Coronary artery (tissue), 2 donors: ENCODE measurements around the gene FBLN1.

Experiments
- DNase-seq: peaks from one replicate; pipeline ENCODE4 v3.0.0-alpha.2; 2017; ENCODE audit warnings: low spot score
- H3K27ac ChIP-seq, 2 donors: fragments of 200-600 bp; sonication (generic); one replicate each; pipeline ENCODE4 v1.5.1; 2016 to 2019
- H3K4me3 ChIP-seq: fragments of 200-600 bp; sonication (generic); 2 replicates; pipeline ENCODE4 v1.5.1; 2016; ENCODE audit warnings: mild to moderate bottlenecking, moderate library complexity
- TF ChIP-seq, protein P1 (sequence below): fragments of 200-600 bp; sonication (generic); IDR thresholded peaks from one replicate; pipeline ENCODE4 v1.5.1; 2019; ENCODE audit warnings: antibody characterized with exemption

Gene FBLN1

GRCh38 chr22:45502215-45503049, at the start of gene FBLN1:
TSS of gene FBLN1 (plus strand) at chr22:45502883. CDS start at chr22:45502986, 103 bp downstream.
- peak within 1 kb of the TSS in 1 of 2 donors; percentile 81 for H3K27ac ChIP-seq
- TF ChIP-seq, protein P1, sequence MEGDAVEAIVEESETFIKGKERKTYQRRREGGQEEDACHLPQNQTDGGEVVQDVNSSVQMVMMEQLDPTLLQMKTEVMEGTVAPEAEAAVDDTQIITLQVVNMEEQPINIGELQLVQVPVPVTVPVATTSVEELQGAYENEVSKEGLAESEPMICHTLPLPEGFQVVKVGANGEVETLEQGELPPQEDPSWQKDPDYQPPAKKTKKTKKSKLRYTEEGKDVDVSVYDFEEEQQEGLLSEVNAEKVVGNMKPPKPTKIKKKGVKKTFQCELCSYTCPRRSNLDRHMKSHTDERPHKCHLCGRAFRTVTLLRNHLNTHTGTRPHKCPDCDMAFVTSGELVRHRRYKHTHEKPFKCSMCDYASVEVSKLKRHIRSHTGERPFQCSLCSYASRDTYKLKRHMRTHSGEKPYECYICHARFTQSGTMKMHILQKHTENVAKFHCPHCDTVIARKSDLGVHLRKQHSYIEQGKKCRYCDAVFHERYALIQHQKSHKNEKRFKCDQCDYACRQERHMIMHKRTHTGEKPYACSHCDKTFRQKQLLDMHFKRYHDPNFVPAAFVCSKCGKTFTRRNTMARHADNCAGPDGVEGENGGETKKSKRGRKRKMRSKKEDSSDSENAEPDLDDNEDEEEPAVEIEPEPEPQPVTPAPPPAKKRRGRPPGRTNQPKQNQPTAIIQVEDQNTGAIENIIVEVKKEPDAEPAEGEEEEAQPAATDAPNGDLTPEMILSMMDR: no peak
- no peak for DNase-seq
- peak within 1 kb of the TSS; percentile 78 for H3K4me3 ChIP-seq

- no peak for DNase-seq
- TF ChIP-seq, protein P1: no peak
- Histone ChIP-seq H3K4me3 (no peak overlapping the region), H3K27ac (peak overlapping the region in 1 of 2 donors; percentile 73)
Observed at GRCh38 chr22:45453764-45454163, 48.9 kb upstream of the FBLN1 start.

- peak overlapping the region in 1 of 2 donors; percentile 73 for H3K27ac ChIP-seq
- DNase-seq: no peak
- TF ChIP-seq, protein P1: no peak
- no peak overlapping the region for H3K4me3 ChIP-seq
Observed at GRCh38 chr22:45454275-45454674, 48.4 kb upstream of the FBLN1 start.

GRCh38 chr22:45455212-45455611, 47.5 kb upstream of the FBLN1 start:
- TF ChIP-seq, protein P1: no peak
- DNase-seq: no peak
- Histone ChIP-seq H3K27ac (no peak overlapping the region), H3K4me3 (no peak overlapping the region)

DNA sequence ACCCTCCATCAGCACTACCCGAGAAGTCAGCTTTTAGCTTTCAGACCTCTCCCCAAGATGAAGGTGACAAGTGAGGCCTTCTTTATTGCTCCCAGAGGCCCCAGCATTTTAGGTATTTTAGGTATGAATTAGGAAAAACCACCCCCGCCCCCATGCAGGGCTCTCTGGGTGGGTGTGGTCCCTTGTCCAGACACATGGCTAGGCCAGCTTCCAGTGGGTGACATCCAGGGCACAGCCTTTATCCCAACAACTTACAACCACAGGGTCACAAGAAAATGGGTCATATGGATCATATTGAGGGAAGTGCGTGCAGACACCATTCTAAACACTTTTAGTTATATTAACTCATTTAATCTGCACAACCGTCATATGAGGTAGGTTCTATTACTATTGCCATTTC, 47.1 kb upstream of the FBLN1 start:
- H3K27ac ChIP-seq: no peak overlapping the region

DNA sequence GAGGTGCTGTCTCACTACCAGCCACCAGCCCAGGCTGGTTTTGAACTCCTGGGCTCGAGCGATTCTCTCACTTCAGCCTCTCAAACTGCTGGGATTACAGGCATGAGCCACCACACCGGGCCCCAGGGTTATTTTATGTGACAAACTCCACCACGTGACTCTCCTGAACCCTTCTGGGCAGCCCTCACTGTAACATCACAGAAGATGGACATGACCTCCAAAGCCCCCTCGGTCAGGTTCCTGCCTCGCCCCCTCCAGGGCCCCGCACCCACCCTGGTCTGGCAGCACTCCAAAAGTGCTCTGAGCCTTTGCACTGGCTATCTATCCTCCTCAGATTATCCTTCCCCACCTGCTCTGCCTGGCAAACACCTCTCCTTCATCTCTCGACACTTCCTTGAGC, 45.9 kb upstream of the FBLN1 start:
- TF ChIP-seq, protein P1: no peak
- H3K4me3 ChIP-seq: no peak overlapping the region
- DNase-seq: no peak
- H3K27ac ChIP-seq: no peak overlapping the region

More for the DNA sequence above, 47.1 kb upstream of the FBLN1 start:
- no peak for DNase-seq
- TF ChIP-seq, protein P1: no peak
- H3K4me3 ChIP-seq: no peak overlapping the region

DNA sequence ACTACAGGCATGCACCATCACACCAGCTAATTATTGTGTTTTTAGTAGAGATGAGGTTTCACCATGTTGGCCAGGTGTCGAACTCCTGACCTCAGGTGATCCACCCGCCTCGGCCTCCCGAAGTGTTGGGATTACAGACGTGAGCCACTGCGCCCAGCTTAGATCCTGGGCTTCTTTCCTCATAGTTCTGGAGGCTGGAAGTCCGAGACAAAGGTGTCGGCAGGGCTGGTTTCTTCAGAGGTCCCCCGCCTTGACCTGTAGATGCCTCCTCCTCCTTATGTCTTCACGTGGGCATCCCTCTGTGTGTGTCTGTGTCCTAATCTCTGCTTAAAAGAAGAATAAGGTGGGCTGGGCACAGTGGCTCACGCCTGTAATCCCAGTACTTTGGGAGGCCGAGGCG, 44.2 kb upstream of the FBLN1 start:
- H3K4me3 ChIP-seq: no peak overlapping the region
- no peak overlapping the region for H3K27ac ChIP-seq
- TF ChIP-seq, protein P1: no peak
- DNase-seq: no peak
